Measurements from ENCODE around the gene SFXN5. TPM values are rescaled to one million over a fixed set of nuclear protein-coding genes. Genes with fewer than 3 reads are reported as not detected.

SFXN5 gene
- total RNA-seq, 1 experiment from 2014 or later: 27.8 TPM

GRCh38 chr2:73070643-73071359 is 711 bp downstream of the SFXN5 start:
- Histone ChIP-seq H3K4me3 (ENCODE audit: low read depth in 2 of 2, low read length in 2 of 2) (peak overlapping the region; percentile 76 to 90), H3K36me3 (ENCODE audit: control insufficient read depth, insufficient read depth, low read length) (no peaks in the 10 kb centered on the region; the same call in 1 of the 2 replicates), H3K4me1 (ENCODE audit: control insufficient read depth, insufficient read depth, low read length) (peaks cover 33% of the 10 kb centered on the region), H3K27me3 (ENCODE audit: control insufficient read depth, insufficient read depth, low read length) (no peaks in the 10 kb centered on the region), H3K9me3 (ENCODE audit: control insufficient read depth, insufficient read depth, low read depth, low read length) (no peaks in the 10 kb centered on the region), H3K27ac (ENCODE audit: low read length) (peak overlapping the region; percentile 89)
- CTCF ChIA-PET: no interaction called here
- BruUV-seq (replicated peaks): no TSS peak
- no peak for DNase-seq (ENCODE audit: low read depth, low spot score)
- TF ChIP-seq CTCF (IDR thresholded peaks at IDR 0.05) (no peak), SIN3A (IDR thresholded peaks at IDR 0.05; ENCODE audit: borderline replicate concordance, insufficient read depth, low read depth, low read length) (no peak), TCF7L2 (IDR thresholded peaks at IDR 0.05; ENCODE audit: low read depth, low read length) (no peak; the same call in 1 of the 2 replicates), POLR2AphosphoS5 (IDR thresholded peaks at IDR 0.05; ENCODE audit: low read depth, low read length) (no peak), REST (IDR thresholded peaks at IDR 0.05; ENCODE audit: insufficient read depth in 1 of 2, low read depth in 2 of 2, low read length in 1 of 2) (no peak)
- intact Hi-C loops (cut with micrococcal nuclease; ENCODE audit: unreplicated experiment) (no loop called here), in situ Hi-C loops (cut with HindIII; ENCODE audit: low pct_unique_long_range_greater_than_20kb, low sequenced_read_pairs) (no loop called here)
- peak; percentile 37 for ATAC-seq
- POLR2A ChIA-PET: interaction anchor here (0.6 kb wide), 1 partner anchor 41 kb away, joined by 5 read pairs; no protein-coding TSS in a partner anchor

GRCh38 chr2:73069855-73070642 is 1.5 kb downstream of the SFXN5 start:
- Histone ChIP-seq H3K36me3 (ENCODE audit: control insufficient read depth, insufficient read depth, low read length) (no peaks in the 10 kb centered on the region; the same call in 1 of the 2 replicates), H3K27ac (ENCODE audit: low read length) (peak overlapping the region; percentile 89), H3K27me3 (ENCODE audit: control insufficient read depth, insufficient read depth, low read length) (no peaks in the 10 kb centered on the region), H3K4me3 (ENCODE audit: low read depth in 2 of 2, low read length in 2 of 2) (peak overlapping the region; percentile 76 to 90), H3K4me1 (ENCODE audit: control insufficient read depth, insufficient read depth, low read length) (peaks cover 33% of the 10 kb centered on the region), H3K9me3 (ENCODE audit: control insufficient read depth, insufficient read depth, low read depth, low read length) (no peaks in the 10 kb centered on the region)
- ATAC-seq: no peak
- POLR2A ChIA-PET: no interaction called here
- CTCF ChIA-PET: interaction anchor here (0.8 kb wide), 1 partner anchor 29 kb away, joined by 5 read pairs; no protein-coding TSS in a partner anchor
- TSS peak; percentile 47 for BruUV-seq (replicated peaks)
- intact Hi-C loops (cut with micrococcal nuclease; ENCODE audit: unreplicated experiment) (no loop called here), in situ Hi-C loops (cut with HindIII; ENCODE audit: low pct_unique_long_range_greater_than_20kb, low sequenced_read_pairs) (no loop called here)
- DNase-seq (ENCODE audit: low read depth, low spot score): no peak
- TF ChIP-seq REST (IDR thresholded peaks at IDR 0.05; ENCODE audit: insufficient read depth in 1 of 2, low read depth in 2 of 2, low read length in 1 of 2) (no peak), CTCF (IDR thresholded peaks at IDR 0.05) (no peak), POLR2AphosphoS5 (IDR thresholded peaks at IDR 0.05; ENCODE audit: low read depth, low read length) (no peak)

Measured in Panc1 (cell line).